Measurements from ENCODE around the gene OXCT2. TPM values are rescaled to one million over a fixed set of nuclear protein-coding genes. Genes with fewer than 3 reads are reported as not detected.
"Not testable (repeated sequence)": the region's sequence is repeated elsewhere in the genome, so short reads cannot be mapped to it uniquely, and the experiment has no call there.

The OXCT2 gene
- total RNA-seq, 4 donors from 2014 or later = 0.45 to 10.1 (median 1.6) TPM

DNA sequence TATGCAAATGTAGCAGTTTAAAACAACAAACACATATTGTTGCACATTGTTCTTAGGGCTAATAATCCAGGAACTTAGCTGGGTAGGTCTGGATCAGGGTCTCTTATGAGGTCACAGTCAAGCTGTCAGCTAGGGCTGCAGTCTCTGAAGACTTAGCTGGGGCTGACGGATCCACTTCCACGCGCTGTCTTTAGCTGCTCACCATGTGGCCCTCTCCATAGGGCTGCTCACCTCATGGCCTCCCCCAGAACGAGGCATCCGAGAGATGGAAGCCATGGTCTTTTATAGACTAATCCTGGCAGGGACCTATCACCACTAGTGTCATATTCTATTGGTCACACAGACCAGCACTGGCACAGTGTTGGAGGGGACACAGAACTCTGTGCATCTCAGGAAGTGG, 8.7 kb upstream of the OXCT2 start:
- Histone ChIP-seq H3K9me3 (no peaks in the 10 kb centered on the region), H3K4me1 (no peaks in the 10 kb centered on the region), H3K4me3 (no peak overlapping the region), H3K27me3 (no peaks in the 10 kb centered on the region), H3K27ac (no peak overlapping the region), H3K36me3 (no peaks in the 10 kb centered on the region)
- no peak for DNase-seq (ENCODE audit: low spot score in 2 of 2)
- WGBS = 86% methylated on average over 3 of the region's 5 CpGs
- no peak for TF ChIP-seq POLR2AphosphoS5 (IDR thresholded peaks at IDR 0.05)
- TF ChIP-seq POLR2A (IDR thresholded peaks at IDR 0.05) = no peak
- no peak for TF ChIP-seq EP300 (IDR thresholded peaks at IDR 0.05)
- TF ChIP-seq CTCF (IDR thresholded peaks at IDR 0.05) = no peak

DNA sequence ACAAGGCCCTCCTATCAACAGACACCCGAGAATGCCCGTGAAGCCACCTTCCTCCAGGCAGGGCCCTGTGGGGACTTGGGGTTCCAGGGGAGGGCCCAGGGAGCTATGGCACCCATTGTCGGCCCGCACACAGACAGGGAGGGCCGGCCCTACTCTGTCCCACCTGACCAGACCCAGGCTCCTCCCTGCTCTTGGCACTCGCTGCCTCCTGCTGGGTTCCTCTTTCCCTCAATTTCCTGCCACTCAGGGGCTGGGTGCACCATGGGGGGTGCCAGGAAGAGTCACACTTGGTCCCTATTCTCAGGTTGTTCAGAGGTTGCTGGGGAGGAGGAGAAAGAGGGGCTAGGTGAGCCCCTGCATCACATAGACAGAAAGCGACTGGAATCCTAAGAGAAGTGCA, 8.0 kb upstream of the OXCT2 start:
- peak in 1 of 2 donors; percentile 34 for DNase-seq (ENCODE audit: low spot score in 2 of 2)
- Histone ChIP-seq H3K4me3 (no peak overlapping the region), H3K9me3 (no peaks in the 10 kb centered on the region), H3K4me1 (no peaks in the 10 kb centered on the region), H3K27ac (no peak overlapping the region), H3K27me3 (no peaks in the 10 kb centered on the region), H3K36me3 (no peaks in the 10 kb centered on the region)
- WGBS = 92% methylated on average over 2 of the region's 7 CpGs
- TF ChIP-seq EP300 (IDR thresholded peaks at IDR 0.05) = no peak
- no peak for TF ChIP-seq POLR2A (IDR thresholded peaks at IDR 0.05)
- no peak for TF ChIP-seq CTCF (IDR thresholded peaks at IDR 0.05)
- TF ChIP-seq POLR2AphosphoS5 (IDR thresholded peaks at IDR 0.05) = no peak

DNA sequence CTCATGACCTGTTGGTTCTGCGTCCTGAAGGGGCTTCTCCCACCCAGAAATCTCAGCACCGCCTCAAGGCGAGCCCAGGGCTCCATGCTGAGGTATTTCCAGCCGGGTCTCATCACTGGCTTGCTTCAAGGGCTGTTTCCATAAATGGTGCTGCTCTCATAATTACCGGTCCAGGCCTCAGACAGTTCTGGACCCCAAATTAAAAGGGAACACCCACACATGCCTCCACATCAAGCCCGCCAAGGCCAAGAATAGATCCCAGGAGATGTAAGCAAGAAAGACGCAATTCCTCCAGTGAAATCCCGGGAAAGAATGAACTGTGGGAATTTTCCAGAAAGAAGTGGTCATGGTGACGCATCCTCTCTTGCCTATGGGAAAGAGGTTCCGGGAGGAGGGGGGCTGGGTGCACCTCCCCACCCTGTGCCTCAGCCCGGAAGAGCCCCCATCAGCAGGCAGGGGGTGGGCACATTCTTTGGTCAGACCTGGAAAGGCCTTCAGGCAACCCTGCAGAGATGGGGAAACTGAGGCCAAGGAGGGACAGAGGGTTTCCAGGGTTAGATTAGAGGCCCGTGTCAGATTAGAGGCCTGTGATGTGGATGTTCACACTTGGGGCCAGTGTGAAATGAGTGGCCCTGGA, 7.4 kb upstream of the OXCT2 start:
- peak in 1 of 2 donors; percentile 2 for DNase-seq (ENCODE audit: low spot score in 2 of 2)
- H3K9me3 ChIP-seq, H3K27me3 ChIP-seq, H3K4me1 ChIP-seq, H3K27ac ChIP-seq, H3K36me3 ChIP-seq, H3K4me3 ChIP-seq: not testable (repeated sequence)
- 90% methylated on average over 11 of the region's 12 CpGs for WGBS

DNA sequence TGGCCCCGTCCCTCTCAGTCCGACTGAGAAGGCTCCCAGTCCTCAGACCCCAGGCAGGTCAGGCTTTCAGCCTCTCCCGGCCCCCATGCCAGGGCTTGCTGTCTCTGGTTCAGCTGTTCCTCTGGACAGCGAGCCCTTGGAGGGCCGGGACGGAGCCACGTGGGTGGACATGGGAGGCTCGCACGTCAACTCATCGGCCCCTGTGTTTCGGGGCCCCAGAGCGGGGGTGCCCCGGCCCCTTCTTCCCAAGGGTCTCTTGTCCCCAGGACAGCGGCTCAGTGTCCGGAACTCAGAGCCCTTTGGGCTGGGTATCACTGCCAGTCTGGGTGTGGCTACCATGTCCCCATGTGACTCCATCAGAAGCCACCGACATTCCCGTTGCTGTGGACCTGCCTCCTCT, 6.7 kb upstream of the OXCT2 start:
- H3K27me3 ChIP-seq; H3K4me1 ChIP-seq; H3K36me3 ChIP-seq; H3K9me3 ChIP-seq; H3K4me3 ChIP-seq; H3K27ac ChIP-seq; DNase-seq (ENCODE audit: low spot score in 2 of 2): not testable (repeated sequence)
- WGBS = 84% methylated on average over 11 of the region's 17 CpGs

DNA sequence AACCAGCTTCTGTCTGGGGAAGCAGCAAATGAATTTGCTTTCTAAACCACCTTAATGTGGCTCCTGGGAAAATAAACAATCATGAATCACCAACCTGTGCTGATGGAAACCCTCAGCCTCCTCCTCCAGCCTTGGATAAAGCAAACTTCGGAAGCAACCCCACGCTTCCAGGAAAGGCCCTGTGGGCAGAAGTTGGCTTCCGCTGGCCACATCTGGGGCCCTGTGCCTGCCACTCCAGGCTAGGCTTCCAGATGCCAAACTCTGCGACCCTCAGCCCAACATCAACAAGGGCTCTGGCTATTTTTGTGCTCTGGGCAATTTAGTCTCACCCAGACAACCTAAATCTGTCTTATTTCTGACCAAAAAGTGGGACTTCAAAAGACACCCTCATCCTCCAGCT, 6.2 kb upstream of the OXCT2 start:
- no peaks in the 10 kb centered on the region for H3K9me3 ChIP-seq
- no peaks in the 10 kb centered on the region for H3K27me3 ChIP-seq
- no peaks in the 10 kb centered on the region for H3K4me1 ChIP-seq
- no peak overlapping the region for H3K27ac ChIP-seq
- TF ChIP-seq EP300 (IDR thresholded peaks at IDR 0.05) = no peak
- no peak for TF ChIP-seq POLR2AphosphoS5 (IDR thresholded peaks at IDR 0.05)
- no peak for TF ChIP-seq POLR2A (IDR thresholded peaks at IDR 0.05)
- TF ChIP-seq CTCF (IDR thresholded peaks at IDR 0.05) = no peak
- WGBS = 88% methylated on average over 4 of the region's 4 CpGs
- H3K36me3 ChIP-seq = no peaks in the 10 kb centered on the region
- no peak for DNase-seq (ENCODE audit: low spot score in 2 of 2)
- H3K4me3 ChIP-seq = no peak overlapping the region

DNA sequence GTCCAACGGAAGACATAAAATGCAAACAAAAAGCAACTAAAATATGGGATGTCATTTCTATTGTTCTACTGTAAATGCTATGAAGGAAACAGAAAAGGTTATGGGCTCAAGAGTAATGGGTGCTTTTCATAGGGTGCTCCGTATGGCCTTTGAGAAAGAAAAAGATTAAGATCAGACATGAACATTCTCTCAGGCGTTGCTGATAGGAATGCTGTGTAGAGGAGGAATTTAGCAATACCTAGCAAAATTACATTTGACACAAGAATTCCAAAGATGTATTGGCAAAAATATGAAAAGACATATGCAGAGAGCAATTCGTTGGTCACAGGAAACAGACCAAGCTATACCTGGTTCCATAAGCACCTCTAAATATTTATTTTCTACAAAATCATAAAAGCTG, 5.7 kb upstream of the OXCT2 start:
- no peaks in the 10 kb centered on the region for H3K4me1 ChIP-seq
- no peaks in the 10 kb centered on the region for H3K36me3 ChIP-seq
- TF ChIP-seq EP300 (IDR thresholded peaks at IDR 0.05) (no peak), CTCF (IDR thresholded peaks at IDR 0.05) (no peak), POLR2A (IDR thresholded peaks at IDR 0.05) (no peak), POLR2AphosphoS5 (IDR thresholded peaks at IDR 0.05) (no peak)
- H3K27me3 ChIP-seq = no peaks in the 10 kb centered on the region
- DNase-seq (ENCODE audit: low spot score in 2 of 2) = no peak
- no peak overlapping the region for H3K4me3 ChIP-seq
- no peak overlapping the region for H3K27ac ChIP-seq
- WGBS = 57% methylated on average over 4 of the region's 4 CpGs
- H3K9me3 ChIP-seq = no peaks in the 10 kb centered on the region

Measured in suprapubic skin (tissue), 4 donors.